ENCODE data around the gene ITGA7. TPM values are rescaled to one million over a fixed set of nuclear protein-coding genes. Genes with fewer than 3 reads are reported as not detected.

The ITGA7 gene
- polyA plus RNA-seq, 1 experiment, result 11.6 TPM

DNA sequence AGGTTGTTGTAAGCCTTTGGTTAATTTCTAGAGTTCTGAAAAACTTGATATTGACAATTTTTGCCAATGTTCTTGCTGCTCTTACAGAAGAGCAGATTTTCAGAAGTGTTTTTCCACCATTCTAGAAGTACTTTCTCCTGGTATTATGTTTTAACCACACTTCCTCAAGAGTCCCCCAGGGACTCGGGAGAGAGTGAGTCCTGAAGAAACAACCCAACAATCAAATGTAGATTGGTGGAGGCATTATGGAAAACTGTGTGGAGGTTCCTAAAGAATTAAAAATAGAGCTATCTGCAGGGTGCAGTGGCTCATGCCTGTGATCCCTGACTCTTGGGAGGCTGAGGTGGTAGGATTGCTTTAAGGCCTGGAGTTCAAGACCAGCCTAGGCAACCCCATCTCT is 44.3 kb downstream of the ITGA7 start:
- ChIA-PET POLR2A (no interaction called here), CTCF (interaction anchor here (1.1 to 2.6 kb wide), 3 partner anchors 17 to 75 kb away, joined by 3 to 7 read pairs (median 4); no protein-coding TSS in a partner anchor)
- Histone ChIP-seq H3K4me3 (ENCODE audit: low read depth, low read length) (no peak overlapping the region), H3K36me3 (ENCODE audit: control insufficient read depth, insufficient read depth, low read length) (no peaks in the 10 kb centered on the region), H3K27me3 (ENCODE audit: control insufficient read depth, insufficient read depth, low read length) (peaks cover 2% of the 10 kb centered on the region)
- DNase-seq (ENCODE audit: low read depth), result no peak
- TF ChIP-seq, protein P1, sequence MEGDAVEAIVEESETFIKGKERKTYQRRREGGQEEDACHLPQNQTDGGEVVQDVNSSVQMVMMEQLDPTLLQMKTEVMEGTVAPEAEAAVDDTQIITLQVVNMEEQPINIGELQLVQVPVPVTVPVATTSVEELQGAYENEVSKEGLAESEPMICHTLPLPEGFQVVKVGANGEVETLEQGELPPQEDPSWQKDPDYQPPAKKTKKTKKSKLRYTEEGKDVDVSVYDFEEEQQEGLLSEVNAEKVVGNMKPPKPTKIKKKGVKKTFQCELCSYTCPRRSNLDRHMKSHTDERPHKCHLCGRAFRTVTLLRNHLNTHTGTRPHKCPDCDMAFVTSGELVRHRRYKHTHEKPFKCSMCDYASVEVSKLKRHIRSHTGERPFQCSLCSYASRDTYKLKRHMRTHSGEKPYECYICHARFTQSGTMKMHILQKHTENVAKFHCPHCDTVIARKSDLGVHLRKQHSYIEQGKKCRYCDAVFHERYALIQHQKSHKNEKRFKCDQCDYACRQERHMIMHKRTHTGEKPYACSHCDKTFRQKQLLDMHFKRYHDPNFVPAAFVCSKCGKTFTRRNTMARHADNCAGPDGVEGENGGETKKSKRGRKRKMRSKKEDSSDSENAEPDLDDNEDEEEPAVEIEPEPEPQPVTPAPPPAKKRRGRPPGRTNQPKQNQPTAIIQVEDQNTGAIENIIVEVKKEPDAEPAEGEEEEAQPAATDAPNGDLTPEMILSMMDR (IDR thresholded peaks at IDR 0.05; ENCODE audit: insufficient read depth, low read depth, low read length), result no peak

DNA sequence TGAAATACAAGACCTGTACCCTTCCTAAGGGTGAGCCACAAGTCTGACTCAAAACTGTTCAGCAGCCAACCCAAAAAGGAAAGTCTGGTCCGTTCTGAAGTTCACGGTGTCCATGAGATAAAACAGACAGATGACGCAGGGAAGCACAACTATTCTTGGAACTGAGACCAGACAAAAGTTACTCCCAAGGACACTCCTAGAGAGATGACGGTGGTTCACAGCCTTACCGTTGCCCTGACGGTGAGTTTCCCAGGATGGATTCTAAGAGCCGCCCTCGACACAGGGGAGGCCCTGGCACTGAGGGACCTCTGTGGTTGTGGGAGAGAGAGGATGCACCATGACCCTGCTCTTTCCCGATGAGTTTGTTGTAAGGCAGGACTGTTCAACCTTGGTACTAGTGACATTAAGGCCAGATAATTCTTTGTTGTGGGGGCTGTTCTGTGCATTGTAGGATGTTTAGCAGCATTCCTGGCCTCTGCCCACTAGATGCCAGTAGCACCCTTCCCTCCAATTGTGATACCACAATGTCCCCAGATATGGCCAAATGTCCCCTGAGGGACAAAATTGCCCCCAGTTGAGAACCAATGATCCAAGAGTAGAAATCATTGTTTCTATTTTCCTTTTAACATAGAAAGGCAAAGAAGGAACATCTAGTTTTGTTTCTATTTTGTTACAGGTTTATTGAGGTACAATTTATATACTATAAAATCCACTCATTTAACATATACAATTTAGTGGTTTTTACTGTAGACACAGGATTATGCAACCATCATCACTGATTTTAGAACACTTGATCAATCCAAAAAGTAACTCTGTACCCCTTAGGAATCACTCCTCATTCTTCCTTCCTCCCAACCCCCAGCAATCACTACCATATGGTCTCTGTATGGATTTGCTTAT is 48.0 kb downstream of the ITGA7 start:
- DNase-seq (ENCODE audit: low read depth), result no peak
- TF ChIP-seq, protein P1 (IDR thresholded peaks at IDR 0.05; ENCODE audit: insufficient read depth, low read depth, low read length), result peak; percentile 46; the same call in 1 of the 2 replicates
- POLR2A ChIA-PET, result interaction anchor here (0.6 kb wide), 1 partner anchor 84 kb away, joined by 3 read pairs; no protein-coding TSS in a partner anchor
- Histone ChIP-seq H3K4me3 (ENCODE audit: low read depth, low read length) (no peak overlapping the region), H3K27me3 (ENCODE audit: control insufficient read depth, insufficient read depth, low read length) (peaks cover 9% of the 10 kb centered on the region), H3K36me3 (ENCODE audit: control insufficient read depth, insufficient read depth, low read length) (no peaks in the 10 kb centered on the region)
- CTCF ChIA-PET, result interaction anchor here (1.0 to 4.2 kb wide), 4 partner anchors 13 to 77 kb away, joined by 3 to 41 read pairs (median 12); partner anchors contain the start of gene RDH5

DNA sequence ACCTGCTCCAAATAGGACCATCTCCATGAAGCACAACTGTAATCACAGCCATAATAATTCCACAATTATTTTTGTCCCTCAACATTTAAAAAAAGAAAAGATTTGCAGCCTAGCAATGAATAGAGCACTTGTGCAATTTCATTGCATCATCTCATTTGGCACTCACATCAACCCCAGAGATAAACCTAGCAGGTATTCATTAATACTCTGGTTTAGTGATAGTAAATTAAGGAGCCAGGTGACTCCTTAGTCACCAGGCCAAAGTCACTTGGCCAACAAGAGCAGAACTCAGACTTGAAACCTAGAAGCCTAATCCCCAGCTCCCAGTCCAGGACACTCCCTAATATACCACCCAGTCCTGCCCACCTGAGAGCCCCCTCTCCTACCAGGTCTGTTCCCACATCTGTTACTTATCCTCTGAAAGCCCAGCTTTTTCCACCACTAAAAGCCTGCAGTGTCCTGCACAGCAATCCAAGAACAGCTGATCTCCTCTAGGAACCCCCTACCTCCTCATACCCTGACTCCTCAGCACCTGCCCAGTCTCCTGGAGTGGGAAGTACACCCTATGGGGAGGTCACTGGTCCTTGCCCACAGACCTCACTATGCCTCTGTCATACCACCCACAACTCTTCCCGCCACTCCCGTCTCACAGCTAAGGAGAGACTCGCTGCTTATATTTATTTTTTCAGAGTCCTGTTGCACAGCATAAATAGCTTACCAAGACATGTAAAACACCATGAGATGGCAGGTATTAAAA is 48.9 kb downstream of the ITGA7 start:
- POLR2A ChIA-PET, result no interaction called here
- TF ChIP-seq, protein P1 (IDR thresholded peaks at IDR 0.05; ENCODE audit: insufficient read depth, low read depth, low read length), result no peak
- Histone ChIP-seq H3K4me3 (ENCODE audit: low read depth, low read length) (no peak overlapping the region), H3K36me3 (ENCODE audit: control insufficient read depth, insufficient read depth, low read length) (no peaks in the 10 kb centered on the region), H3K27me3 (ENCODE audit: control insufficient read depth, insufficient read depth, low read length) (peaks cover 9% of the 10 kb centered on the region)
- CTCF ChIA-PET, result interaction anchor here (0.6 to 4.2 kb wide), 6 partner anchors 12 to 1129 kb away, joined by 3 to 41 read pairs (median 12); partner anchors contain the start of gene RDH5
- no peak for DNase-seq (ENCODE audit: low read depth)

DNA sequence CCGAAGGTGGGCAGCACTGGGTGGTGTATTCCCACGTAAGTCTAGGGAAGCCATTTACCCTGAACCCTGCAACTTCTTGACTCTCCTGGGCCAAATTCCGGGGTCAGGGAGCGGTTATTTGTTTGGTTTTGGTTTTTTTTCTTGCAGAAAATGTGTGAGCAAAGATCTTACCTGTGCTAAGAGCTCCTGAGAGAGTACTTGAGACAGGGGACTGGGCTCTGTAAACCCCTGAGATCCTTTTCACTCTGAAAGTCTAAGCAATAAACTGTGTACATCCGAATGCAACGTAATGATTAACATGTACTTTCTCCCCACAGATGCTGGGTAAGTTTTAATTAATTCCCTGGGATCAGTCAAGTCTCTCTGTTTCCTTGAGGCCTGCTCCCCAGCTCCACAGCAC is 49.5 kb downstream of the ITGA7 start:
- CTCF ChIA-PET, result interaction anchor here (0.6 to 4.2 kb wide), 8 partner anchors 12 to 1128 kb away, joined by 3 to 41 read pairs (median 14); partner anchors contain the start of gene RDH5
- Histone ChIP-seq H3K4me3 (ENCODE audit: low read depth, low read length) (no peak overlapping the region), H3K36me3 (ENCODE audit: control insufficient read depth, insufficient read depth, low read length) (no peaks in the 10 kb centered on the region), H3K27me3 (ENCODE audit: control insufficient read depth, insufficient read depth, low read length) (peaks cover 9% of the 10 kb centered on the region)
- POLR2A ChIA-PET, result no interaction called here
- no peak for DNase-seq (ENCODE audit: low read depth)
- TF ChIP-seq, protein P1 (IDR thresholded peaks at IDR 0.05; ENCODE audit: insufficient read depth, low read depth, low read length), result no peak

GRCh38 chr12:55657212-55657611 is 50.5 kb downstream of the ITGA7 start:
- TF ChIP-seq, protein P1 (IDR thresholded peaks at IDR 0.05; ENCODE audit: insufficient read depth, low read depth, low read length), result no peak

More at GRCh38 chr12:55657212-55657611, 50.5 kb downstream of the ITGA7 start:
- ChIA-PET CTCF (interaction anchor here (0.8 to 4.2 kb wide), 17 partner anchors 11 to 664 kb away, joined by 3 to 41 read pairs (median 7); partner anchors contain the start of genes CD63, ITGA7 and RDH5), POLR2A (no interaction called here)
- DNase-seq (ENCODE audit: low read depth), result no peak
- Histone ChIP-seq H3K36me3 (ENCODE audit: control insufficient read depth, insufficient read depth, low read length) (no peaks in the 10 kb centered on the region), H3K4me3 (ENCODE audit: low read depth, low read length) (no peak overlapping the region), H3K27me3 (ENCODE audit: control insufficient read depth, insufficient read depth, low read length) (peaks cover 9% of the 10 kb centered on the region)
